BLaER1 treated with 17β-estradiol and CSF1 and Interleukin-3, amounts not matched to agents 10 nM and 100 nM (cell line): ENCODE measurements around the gene SYNJ1.

Source experiments
- H3K27ac ChIP-seq, 11 experiments: shearing (Covaris generic); formaldehyde crosslinking; 2 replicates each; pipeline ENCODE4 v1.8.1; 2022
- H3K27me3 ChIP-seq, 11 experiments: shearing (Covaris generic); formaldehyde crosslinking; 2 replicates each; pipeline ENCODE4 v1.8.1; 2022
- H3K36me3 ChIP-seq, 11 experiments: shearing (Covaris generic); formaldehyde crosslinking; 2 replicates each; pipeline ENCODE4 v1.8.1; 2022
- H3K4me1 ChIP-seq, 10 experiments: shearing (Covaris generic); formaldehyde crosslinking; 2 replicates each; pipeline ENCODE4 v1.8.1; 2022
- H3K4me2 ChIP-seq, 11 experiments: shearing (Covaris generic); formaldehyde crosslinking; 2 replicates each; pipeline ENCODE4 v1.8.1; 2022
- H3K4me3 ChIP-seq, 10 experiments: shearing (Covaris generic); formaldehyde crosslinking; 2 replicates each; pipeline ENCODE4 v1.8.1; 2022
- H3K9ac ChIP-seq, 11 experiments: shearing (Covaris generic); formaldehyde crosslinking; 2 replicates each; pipeline ENCODE4 v1.8.1; 2022
- H3K9me3 ChIP-seq, 11 experiments: shearing (Covaris generic); formaldehyde crosslinking; replicated peaks in 1 of 11; 2 replicates each; pipeline ENCODE4 v1.8.1; 2022
- H4K20me1 ChIP-seq, 11 experiments: shearing (Covaris generic); formaldehyde crosslinking; 2 replicates each; pipeline ENCODE4 v1.8.1; 2022
- Cebpa-rat ChIP-seq, 11 experiments: shearing (Covaris generic); IDR thresholded peaks; 2 replicates each; pipeline ENCODE4 v1.8.1; 2022

SYNJ1 gene

DNA sequence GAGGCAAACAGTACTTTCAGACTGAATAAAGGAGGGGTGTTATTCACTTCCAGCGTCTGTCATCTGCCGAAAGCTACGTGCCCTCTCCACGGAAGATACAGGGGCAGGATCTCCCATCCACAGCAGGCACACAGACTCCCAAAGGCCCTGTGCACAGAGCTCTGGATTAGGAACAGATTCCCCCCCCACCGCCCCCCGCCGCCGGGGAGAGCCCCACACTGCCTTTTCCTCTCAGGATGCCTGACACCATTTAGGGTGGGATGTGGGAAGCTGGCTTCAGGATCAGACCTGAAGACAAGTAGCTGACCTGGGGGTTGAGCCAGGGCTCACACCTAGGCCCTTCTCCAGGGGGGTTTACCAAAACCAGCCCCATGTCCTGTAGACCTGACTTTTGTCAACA lies 134.1 kb downstream of the SYNJ1 start:
- Histone ChIP-seq H3K4me1 (no peaks in the 10 kb centered on the region), H3K27ac (no peak overlapping the region), H3K4me2 (no peak overlapping the region), H3K9me3 (no peaks in the 10 kb centered on the region), H4K20me1 (no peaks in the 10 kb centered on the region; a peak in 1 of 22 replicates), H3K36me3 (peaks cover 5 to 25% (median 17%) of the 10 kb centered on the region in 11 experiments; a peak in 19 of 22 replicates), H3K4me3 (no peak overlapping the region), H3K9ac (no peak overlapping the region), H3K27me3 (no peaks in the 10 kb centered on the region)
- TF ChIP-seq Cebpa-rat (IDR thresholded peaks at IDR 0.05) = no peak

DNA sequence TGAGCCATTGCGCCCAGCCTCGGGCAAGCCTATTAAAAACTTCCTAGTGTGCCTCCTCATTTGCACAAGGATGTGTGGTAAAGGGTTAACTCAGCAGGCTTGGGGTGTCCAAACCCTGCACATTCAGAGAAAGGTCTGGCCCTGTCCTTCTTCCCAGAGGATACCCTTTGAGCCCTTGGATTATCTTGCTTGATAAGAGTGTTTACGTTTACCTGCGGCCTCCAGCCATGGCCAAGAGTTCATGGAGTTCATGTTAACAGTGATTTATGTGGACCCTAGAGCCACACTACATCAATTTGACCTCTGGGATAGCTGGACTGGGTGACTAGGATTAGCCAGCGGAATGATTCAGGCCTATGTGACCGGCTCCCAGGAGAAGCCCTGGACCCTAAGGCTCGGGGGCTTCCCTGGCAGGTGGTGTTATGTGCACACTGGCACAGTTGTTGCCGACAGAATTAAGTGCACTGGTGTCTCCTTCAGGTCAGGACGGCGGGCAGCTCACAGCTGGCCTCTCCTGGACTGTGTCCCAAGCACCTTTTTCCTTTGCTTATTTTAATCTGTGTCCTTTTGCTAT lies 134.8 kb downstream of the SYNJ1 start:
- no peaks in the 10 kb centered on the region for H3K4me1 ChIP-seq
- no peaks in the 10 kb centered on the region; a peak in 1 of 22 replicates for H4K20me1 ChIP-seq
- H3K4me2 ChIP-seq = no peak overlapping the region
- peaks cover 5 to 18% (median 10%) of the 10 kb centered on the region in 11 experiments; a peak in 14 of 22 replicates for H3K36me3 ChIP-seq
- no peaks in the 10 kb centered on the region for H3K27me3 ChIP-seq
- H3K4me3 ChIP-seq = no peak overlapping the region
- no peaks in the 10 kb centered on the region for H3K9me3 ChIP-seq
- H3K27ac ChIP-seq = no peak overlapping the region
- H3K9ac ChIP-seq = no peak overlapping the region
- TF ChIP-seq Cebpa-rat (IDR thresholded peaks at IDR 0.05) = no peak

DNA sequence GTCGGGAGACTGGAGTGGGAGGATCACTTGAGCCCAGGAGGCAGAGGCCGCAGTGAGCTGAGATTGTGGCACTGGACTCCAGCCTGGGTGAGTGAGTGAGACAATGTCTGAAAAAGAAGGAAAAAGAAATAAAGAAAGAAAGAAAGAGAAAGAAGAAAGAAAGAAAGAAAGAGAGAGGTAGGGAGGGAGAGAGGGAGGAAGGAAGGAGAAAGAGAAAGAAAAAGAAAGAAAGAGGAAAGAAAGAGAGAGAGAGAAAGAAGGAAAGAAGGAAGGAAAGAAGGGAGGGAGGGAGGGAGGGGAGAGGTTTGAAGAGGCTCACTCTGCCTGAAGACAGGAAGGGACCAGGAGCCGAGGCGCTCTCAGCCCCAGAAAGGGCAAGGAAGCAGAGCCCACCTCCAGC lies 137.7 kb downstream of the SYNJ1 start:
- H3K4me3 ChIP-seq = no peak overlapping the region
- no peaks in the 10 kb centered on the region for H3K27me3 ChIP-seq
- no peak overlapping the region for H3K27ac ChIP-seq
- peaks cover 0 to 7% (median 0%) of the 10 kb centered on the region in 11 experiments; a peak in 2 of 22 replicates for H3K36me3 ChIP-seq
- H3K9ac ChIP-seq = no peak overlapping the region
- no peak overlapping the region for H3K4me2 ChIP-seq
- TF ChIP-seq Cebpa-rat (IDR thresholded peaks at IDR 0.05) = no peak
- H3K9me3 ChIP-seq = no peaks in the 10 kb centered on the region
- no peaks in the 10 kb centered on the region for H3K4me1 ChIP-seq
- H4K20me1 ChIP-seq = no peaks in the 10 kb centered on the region; a peak in 1 of 22 replicates

DNA sequence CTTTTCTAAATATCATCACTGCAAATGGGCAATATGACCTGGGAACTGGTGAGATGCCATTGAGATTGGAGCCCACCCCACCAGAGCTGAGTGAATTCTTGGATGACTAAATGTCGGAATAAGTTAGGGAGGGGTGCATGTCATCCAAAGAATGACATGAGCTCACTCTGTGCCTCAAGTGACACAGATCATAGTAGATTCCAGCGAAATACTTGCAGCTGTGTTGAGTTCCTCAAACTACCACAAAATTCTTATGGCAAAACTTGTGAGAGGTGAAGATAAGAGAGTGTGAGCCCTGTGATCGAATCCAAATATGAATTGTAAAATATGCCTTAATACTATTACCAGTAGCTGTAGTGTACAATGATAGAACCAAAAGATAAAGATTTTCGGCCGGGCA lies 140.2 kb downstream of the SYNJ1 start:
- H3K27ac ChIP-seq = no peak overlapping the region
- H3K9ac ChIP-seq = no peak overlapping the region
- no peak overlapping the region for H3K4me2 ChIP-seq
- H3K27me3 ChIP-seq = no peaks in the 10 kb centered on the region
- peaks cover 0 to 7% (median 0%) of the 10 kb centered on the region in 11 experiments; a peak in 2 of 22 replicates for H3K36me3 ChIP-seq
- no peaks in the 10 kb centered on the region for H3K9me3 ChIP-seq
- no peaks in the 10 kb centered on the region for H4K20me1 ChIP-seq
- H3K4me1 ChIP-seq = no peaks in the 10 kb centered on the region
- no peak for TF ChIP-seq Cebpa-rat (IDR thresholded peaks at IDR 0.05)
- H3K4me3 ChIP-seq = no peak overlapping the region

DNA sequence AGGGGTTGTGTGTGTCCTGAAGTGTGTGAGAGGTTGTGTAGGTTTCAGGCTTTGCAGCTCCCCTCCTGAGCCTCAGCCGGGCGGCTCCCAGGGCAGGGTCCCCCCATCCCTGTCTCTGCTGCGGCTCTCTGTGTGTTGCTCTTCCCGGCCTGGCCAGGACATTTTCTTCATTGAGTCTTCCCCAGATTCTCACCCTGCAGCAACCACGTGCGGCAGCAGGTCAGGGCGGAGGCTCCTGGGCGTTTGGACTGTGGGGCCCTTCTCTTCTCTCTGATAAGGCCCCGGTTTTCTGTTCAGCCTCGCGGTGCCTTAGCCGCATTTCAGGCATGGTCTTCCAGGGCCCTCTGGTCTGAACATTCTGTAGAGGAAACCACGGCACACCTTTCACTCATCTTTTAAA lies 140.7 kb downstream of the SYNJ1 start:
- no peaks in the 10 kb centered on the region for H3K27me3 ChIP-seq
- no peak overlapping the region for H3K4me3 ChIP-seq
- no peak overlapping the region for H3K27ac ChIP-seq
- H3K9me3 ChIP-seq = no peaks in the 10 kb centered on the region
- TF ChIP-seq Cebpa-rat (IDR thresholded peaks at IDR 0.05) = no peak
- no peak overlapping the region for H3K9ac ChIP-seq
- no peaks in the 10 kb centered on the region for H3K4me1 ChIP-seq
- H3K4me2 ChIP-seq = no peak overlapping the region
- no peaks in the 10 kb centered on the region for H4K20me1 ChIP-seq
- peaks cover 0 to 7% (median 0%) of the 10 kb centered on the region in 11 experiments; a peak in 2 of 22 replicates for H3K36me3 ChIP-seq

DNA sequence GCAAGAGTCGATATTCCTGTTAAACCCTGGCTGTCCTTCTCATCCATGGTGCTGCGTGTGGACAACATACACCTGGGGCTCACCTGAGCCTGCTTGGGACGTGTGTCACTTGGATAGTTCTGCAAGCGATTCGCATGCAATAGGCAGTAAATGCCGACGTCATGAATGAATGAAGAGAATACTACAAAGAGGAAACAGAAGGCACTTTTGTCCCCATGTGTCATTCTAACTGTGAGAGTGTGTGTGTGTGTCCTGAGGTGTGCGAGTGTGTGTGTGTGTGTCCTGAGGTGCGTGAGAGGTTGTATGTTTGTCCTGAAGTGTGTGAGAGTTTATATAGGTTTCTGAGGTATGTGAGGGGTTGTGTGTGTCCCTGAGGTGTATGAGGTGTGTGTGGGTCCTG lies 141.8 kb downstream of the SYNJ1 start:
- no peak overlapping the region for H3K9ac ChIP-seq
- H4K20me1 ChIP-seq = no peaks in the 10 kb centered on the region; a peak in 1 of 22 replicates
- no peak overlapping the region for H3K27ac ChIP-seq
- no peak overlapping the region for H3K4me3 ChIP-seq
- peaks cover 0 to 7% (median 0%) of the 10 kb centered on the region in 11 experiments; a peak in 2 of 22 replicates for H3K36me3 ChIP-seq
- H3K9me3 ChIP-seq = no peaks in the 10 kb centered on the region
- TF ChIP-seq Cebpa-rat (IDR thresholded peaks at IDR 0.05) = no peak
- no peak overlapping the region for H3K4me2 ChIP-seq
- no peaks in the 10 kb centered on the region for H3K4me1 ChIP-seq
- H3K27me3 ChIP-seq = no peaks in the 10 kb centered on the region

DNA sequence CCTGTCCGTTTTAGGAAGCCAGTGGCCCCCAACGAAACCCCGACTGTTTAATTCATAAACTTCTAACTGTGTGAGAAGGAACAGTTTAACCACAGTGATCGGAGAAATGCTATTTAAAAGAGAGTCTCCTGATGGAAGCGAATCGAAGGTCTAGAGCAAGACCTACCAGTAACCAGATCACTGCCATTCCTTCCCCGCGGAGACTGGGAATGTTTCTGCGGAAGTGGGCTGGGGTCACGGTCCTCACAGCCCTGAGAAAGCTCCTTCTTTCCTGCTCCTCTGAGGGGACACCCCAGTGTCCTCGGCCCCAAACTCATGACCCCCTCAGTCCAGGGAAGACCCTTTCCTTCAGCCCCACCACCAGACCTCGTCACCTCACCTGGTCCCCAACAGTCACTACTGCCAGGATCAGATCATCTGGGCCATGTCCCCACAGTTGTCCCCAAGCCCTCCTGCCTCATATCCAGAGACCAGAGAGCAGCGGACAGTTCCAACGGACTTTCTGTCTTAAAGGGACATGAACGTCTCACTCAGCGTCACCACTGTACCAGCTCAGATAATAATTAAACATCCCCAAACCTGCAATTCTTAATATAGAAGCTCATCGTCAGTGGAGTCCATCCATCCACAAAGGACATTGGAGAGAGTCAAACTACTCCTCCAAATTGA lies 142.6 kb downstream of the SYNJ1 start, which contains the start of gene TCP10L:
TSS of gene TCP10L (minus strand) at position 482 of the 669 bp plus-strand sequence. CDS start 1,219 bp downstream, outside the sequence.
- Histone ChIP-seq H3K27me3 (no peaks in the 10 kb centered on the region), H3K9ac (no peak within 1 kb of the TSS), H3K27ac (no peak within 1 kb of the TSS), H3K4me3 (no peak within 1 kb of the TSS), H3K4me2 (no peak within 1 kb of the TSS), H3K36me3 (peaks cover 0 to 7% (median 0%) of the 10 kb centered on the region in 11 experiments; a peak in 2 of 22 replicates), H3K9me3 (no peaks in the 10 kb centered on the region), H3K4me1 (no peaks in the 10 kb centered on the region), H4K20me1 (no peaks in the 10 kb centered on the region; a peak in 1 of 22 replicates)
- TF ChIP-seq Cebpa-rat (IDR thresholded peaks at IDR 0.05) = no peak

DNA sequence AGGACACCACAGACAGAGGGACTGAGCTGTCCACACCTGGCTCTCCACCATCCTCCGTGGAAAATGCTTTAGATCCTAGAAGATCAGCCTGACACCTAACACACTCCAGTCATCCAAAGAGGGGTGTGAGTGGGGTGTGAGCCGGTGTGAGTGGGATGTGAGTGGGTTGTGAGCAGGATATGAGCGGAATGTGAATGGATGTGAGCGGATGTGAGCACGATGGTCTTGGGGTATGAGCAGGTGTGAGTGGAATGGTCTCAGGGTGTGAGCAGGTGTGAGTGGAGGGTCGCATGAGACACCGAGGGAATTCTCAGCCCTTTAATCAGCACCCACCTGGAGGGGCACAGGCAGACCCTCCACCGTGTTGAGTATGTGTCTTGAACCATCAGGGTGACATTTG lies 143.3 kb downstream of the SYNJ1 start:
- Histone ChIP-seq H3K27me3 (no peaks in the 10 kb centered on the region), H3K4me1 (no peaks in the 10 kb centered on the region), H4K20me1 (no peaks in the 10 kb centered on the region; a peak in 1 of 22 replicates), H3K36me3 (peaks cover 0 to 7% (median 0%) of the 10 kb centered on the region in 11 experiments; a peak in 2 of 22 replicates), H3K9ac (no peak overlapping the region), H3K4me2 (no peak overlapping the region), H3K27ac (no peak overlapping the region), H3K9me3 (no peaks in the 10 kb centered on the region), H3K4me3 (no peak overlapping the region)
- TF ChIP-seq Cebpa-rat (IDR thresholded peaks at IDR 0.05) = no peak

DNA sequence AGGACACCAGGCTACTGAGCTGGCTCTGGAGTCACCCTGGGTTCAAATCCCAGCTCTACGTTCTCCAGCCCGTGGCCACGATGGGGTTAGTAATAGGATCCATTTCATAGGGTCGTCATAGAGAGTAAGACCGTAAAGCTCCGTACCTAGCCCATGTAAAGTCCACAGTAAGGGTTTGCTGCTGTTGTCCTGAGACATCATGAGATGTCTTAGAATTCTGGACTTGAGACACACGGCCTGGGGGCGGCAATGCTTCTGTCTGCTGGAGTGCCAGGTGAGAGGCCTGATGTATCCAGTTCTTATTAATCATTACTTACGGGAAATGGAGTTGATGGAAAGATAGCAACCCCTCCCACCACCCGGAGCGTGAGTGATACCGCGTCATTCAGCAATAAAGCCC lies 146.1 kb downstream of the SYNJ1 start:
- H3K27me3 ChIP-seq = no peaks in the 10 kb centered on the region
- peaks cover 0 to 12% (median 3%) of the 10 kb centered on the region in 11 experiments; a peak in 7 of 22 replicates for H3K36me3 ChIP-seq
- H3K9me3 ChIP-seq = no peaks in the 10 kb centered on the region
- H4K20me1 ChIP-seq = no peaks in the 10 kb centered on the region; a peak in 1 of 22 replicates
- no peak overlapping the region for H3K4me3 ChIP-seq
- no peak overlapping the region for H3K9ac ChIP-seq
- no peaks in the 10 kb centered on the region for H3K4me1 ChIP-seq
- H3K27ac ChIP-seq = no peak overlapping the region
- H3K4me2 ChIP-seq = no peak overlapping the region
- TF ChIP-seq Cebpa-rat (IDR thresholded peaks at IDR 0.05) = no peak
